Kidney (tissue), 14 donors: Measurements from ENCODE around the gene UBC. TPM values are rescaled to one million over a fixed set of nuclear protein-coding genes. Genes with fewer than 3 reads are reported as not detected.

Source experiments
- DNase-seq, 5 donors: peaks; one replicate each; pipeline ENCODE4 v3.0.0-alpha.2; 2013 to 2020
- FAIRE-seq: peaks from 2 replicates; lab custom pipeline; 2012; peaks lifted over from hg19 to GRCh38; lab: Jason Lieb, UNC
- H3K27ac ChIP-seq, 2 donors: one replicate each; pipeline ENCODE4 v1.7.0; 2013; ENCODE audit warnings: low read depth in 2 of 2, low read length in 2 of 2, inconsistent platforms in 1 of 2
- H3K27me3 ChIP-seq: one replicate; pipeline ENCODE4 v1.7.1; 2013; ENCODE audit warnings: low read length, inconsistent platforms; ENCODE audit not compliant: control insufficient read depth, insufficient read depth
- H3K36me3 ChIP-seq, 3 donors: one replicate each; pipeline versions ENCODE4 v1.7.0 to v1.7.1; 2013; ENCODE audit warnings: low read length in 3 of 3, control low read depth in 1 of 3, inconsistent platforms in 1 of 3; ENCODE audit not compliant: insufficient read depth in 3 of 3, control insufficient read depth in 2 of 3
- H3K4me1 ChIP-seq, 3 donors: one replicate each; pipeline versions ENCODE4 v1.7.0 to v1.7.1; 2013; ENCODE audit warnings: low read length in 3 of 3, inconsistent platforms in 1 of 3, low read depth in 1 of 3; ENCODE audit not compliant: control insufficient read depth in 2 of 3, insufficient read depth in 2 of 3
- H3K4me3 ChIP-seq, 3 donors: one replicate each; pipeline versions ENCODE4 v1.7.0 to v1.8.1; 2013; ENCODE audit warnings: low read length in 3 of 3, control low read depth in 1 of 3, inconsistent platforms in 1 of 3
- H3K9ac ChIP-seq, 3 donors: one replicate each; pipeline versions ENCODE4 v1.7.0 to v1.7.1; 2013; ENCODE audit warnings: low read length in 3 of 3, control low read depth in 1 of 3, inconsistent platforms in 1 of 3
- H3K9me3 ChIP-seq, 3 donors: one replicate each; pipeline versions ENCODE4 v1.7.0 to v1.7.1; 2013; ENCODE audit warnings: low read length in 3 of 3, control low read depth in 1 of 3, inconsistent platforms in 1 of 3; ENCODE audit not compliant: control insufficient read depth in 2 of 3, insufficient read depth in 1 of 3
- CTCF ChIP-seq: IDR thresholded peaks from 3 replicates; pipeline ENCODE4 v1.5.1; 2012; ENCODE audit warnings: mild to moderate bottlenecking, moderate library complexity, borderline replicate concordance; ENCODE audit not compliant: insufficient read depth; ENCODE audit errors: extremely low read depth
- intact Hi-C: fragments of 100-400 bp; cut with DNase I; formaldehyde crosslinking; loops from one replicate; pipeline ENCODE4 v1.11.1; 2022
- polyA plus RNA-seq: library from polyadenylated mRNA; stranded (reverse); fragments of 350-450 nt; fragmentation: Illumina TruSeq; extraction: RNeasy Lipid Tissue Mini Kit (QIAGEN cat#74804); gene quantifications from one replicate; pipeline ENCODE4 v1.2.3, GENCODE V29; 2014; ENCODE audit warnings: low read depth, low replicate concordance; ENCODE audit not compliant: insufficient read depth
- total RNA-seq: library from RNA; stranded (reverse); fragmentation: NEBNext Ultra II Directional; extraction: Animal tissue kit (Norgen Biotek cat#: 25700); gene quantifications from one replicate; pipeline ENCODE4 v1.2.1, GENCODE V29; 2021
- donor health status: control.
- donor health status: control.
- donor health status: control.
- donor health status: control.
- donor health status: control.
- donor health status: DM: yes; HTN: yes; CAD: no.
- donor health status: Normal renal cell carcinoma (clear cell type).

The UBC gene
- total and polyA plus RNA-seq, 2 donors from 2014 or later = 952 to 1,132 TPM

DNA sequence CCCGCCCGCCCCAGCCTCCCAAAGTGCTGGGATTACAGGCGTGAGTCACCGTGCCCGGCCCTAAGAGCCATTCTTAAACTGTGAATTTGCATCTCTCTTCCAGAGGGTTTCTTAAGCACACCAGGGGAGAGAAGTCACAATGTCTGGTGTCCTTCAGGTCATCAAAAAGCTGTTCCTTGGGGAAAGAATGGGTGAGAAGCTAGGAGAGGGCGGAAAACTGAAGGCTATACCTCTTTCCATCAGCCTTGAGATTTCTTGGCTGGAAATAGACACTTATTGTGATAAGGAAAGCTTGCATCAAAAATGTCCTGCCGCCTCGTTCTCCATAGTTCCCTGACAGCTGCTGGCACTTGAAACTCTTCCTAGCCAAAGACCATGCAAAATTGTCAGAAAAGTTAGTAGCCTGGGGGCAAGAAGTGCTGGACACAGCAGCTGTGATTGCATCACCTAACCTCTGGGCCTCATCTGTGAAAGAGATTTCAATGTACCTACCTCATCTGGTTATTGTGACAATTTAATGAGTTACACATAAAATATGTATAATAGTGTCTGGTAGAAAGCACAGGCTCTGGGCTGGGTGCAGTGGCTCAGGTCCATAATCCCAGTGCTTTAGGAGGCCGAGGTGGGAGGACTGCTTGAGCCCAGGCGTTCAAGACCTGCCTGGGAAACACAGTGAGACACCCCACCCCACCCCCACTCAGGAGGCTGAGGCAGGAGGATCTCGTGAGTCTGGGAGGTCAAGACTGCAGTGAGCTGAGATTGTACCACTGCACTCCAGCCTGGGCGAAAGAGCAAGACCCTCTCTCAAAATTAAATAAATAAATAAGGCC is 9.7 kb upstream of the UBC start:
- H3K4me3 ChIP-seq = no peak overlapping the region
- intact Hi-C loops = no loop called here
- H3K9ac ChIP-seq = no peak overlapping the region
- no peaks in the 10 kb centered on the region for H3K36me3 ChIP-seq
- no peak overlapping the region for H3K27ac ChIP-seq
- TF ChIP-seq CTCF = no peak
- FAIRE-seq (no peak), DNase-seq (no peak)
- H3K9me3 ChIP-seq = no peaks in the 10 kb centered on the region
- no peaks in the 10 kb centered on the region for H3K27me3 ChIP-seq
- peaks cover 0 to 13% (median 6%) of the 10 kb centered on the region in 3 donors for H3K4me1 ChIP-seq

DNA sequence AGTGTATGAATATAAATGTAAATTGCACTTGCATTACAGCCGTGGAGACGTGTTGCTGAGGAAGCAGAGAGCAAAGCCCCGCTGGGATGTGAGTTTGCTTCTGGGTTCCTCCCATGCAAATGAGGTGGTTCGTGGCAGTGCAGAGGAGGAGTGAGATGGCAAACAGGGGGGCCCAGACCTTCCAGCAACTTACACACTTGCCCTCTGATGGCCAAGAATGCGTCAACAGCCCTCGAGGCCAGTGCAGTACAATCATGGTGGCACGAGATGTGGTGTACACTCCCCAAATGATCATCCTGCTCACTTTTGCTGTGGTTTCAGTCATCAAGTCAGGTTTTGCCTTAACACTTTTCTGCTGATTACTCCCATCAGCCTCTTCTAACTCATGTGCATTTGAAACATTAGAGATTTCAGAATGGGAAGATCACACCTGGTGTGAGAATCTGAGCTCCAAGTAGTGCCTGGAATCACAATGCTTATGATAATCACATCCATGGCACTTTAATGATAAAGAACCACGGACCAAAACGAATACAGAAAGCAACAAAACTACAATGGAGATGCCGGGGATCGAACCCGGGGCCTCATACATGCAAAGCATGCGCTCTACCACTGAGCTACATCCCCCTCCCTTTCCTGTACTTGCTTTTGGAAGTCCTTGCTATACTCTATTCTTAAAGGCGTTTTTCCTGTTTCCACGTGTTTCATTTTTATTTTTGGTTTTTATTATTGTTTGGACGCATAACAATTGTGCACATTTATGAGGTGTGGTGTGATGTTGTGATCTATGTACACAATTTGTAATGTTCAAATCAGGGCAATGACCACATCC is 7.0 kb upstream of the UBC start:
- peaks cover 10 to 17% (median 16%) of the 10 kb centered on the region in 3 donors for H3K4me1 ChIP-seq
- H3K27me3 ChIP-seq = no peaks in the 10 kb centered on the region
- H3K4me3 ChIP-seq = peak overlapping the region; percentile 47 to 50 (median 50)
- intact Hi-C loops = no loop called here
- peak in 4 of 5 donors; percentile 64 to 84 (median 78) for DNase-seq
- no peak for TF ChIP-seq CTCF
- H3K9me3 ChIP-seq = no peaks in the 10 kb centered on the region
- no peaks in the 10 kb centered on the region for H3K36me3 ChIP-seq
- peak overlapping the region; percentile 12 to 68 (median 38) for H3K9ac ChIP-seq
- FAIRE-seq = no peak
- H3K27ac ChIP-seq = peak overlapping the region; percentile 19 to 52

- peaks cover 10 to 26% (median 16%) of the 10 kb centered on the region in 3 donors for H3K4me1 ChIP-seq
- peak overlapping the region in 1 of 2 donors; percentile 51 for H3K27ac ChIP-seq
- FAIRE-seq (no peak), DNase-seq (no peak)
- no peaks in the 10 kb centered on the region for H3K36me3 ChIP-seq
- no peak for TF ChIP-seq CTCF
- no peaks in the 10 kb centered on the region for H3K9me3 ChIP-seq
- no peak overlapping the region for H3K9ac ChIP-seq
- no peak overlapping the region for H3K4me3 ChIP-seq
- intact Hi-C loops = no loop called here
- no peaks in the 10 kb centered on the region for H3K27me3 ChIP-seq
Measured at GRCh38 chr12:124920353-124920935, 6.0 kb upstream of the UBC start.
